HG03064 (cell line): ENCODE data around the gene ARL9.
"Not testable (repeated sequence)": the region's sequence is repeated elsewhere in the genome, so short reads cannot be mapped to it uniquely, and the experiment has no call there.

Experiments
- ATAC-seq: cut with Tn5 transposase; IDR thresholded peaks from one replicate; pipeline ENCODE4 v1.9.1; 2021; ENCODE audit warnings: low read depth; ENCODE audit not compliant: unreplicated experiment

The ARL9 gene

GRCh38 chr4:56505269-56506130 is at the start of gene ARL9:
ARL9 (plus strand) TSS chr4:56505791; CDS start chr4:56505863, 72 bp downstream.
- ATAC-seq, result peak; percentile 70

GRCh38 chr4:56460085-56460484 is 45.5 kb upstream of the ARL9 start:
- no peak for ATAC-seq

DNA sequence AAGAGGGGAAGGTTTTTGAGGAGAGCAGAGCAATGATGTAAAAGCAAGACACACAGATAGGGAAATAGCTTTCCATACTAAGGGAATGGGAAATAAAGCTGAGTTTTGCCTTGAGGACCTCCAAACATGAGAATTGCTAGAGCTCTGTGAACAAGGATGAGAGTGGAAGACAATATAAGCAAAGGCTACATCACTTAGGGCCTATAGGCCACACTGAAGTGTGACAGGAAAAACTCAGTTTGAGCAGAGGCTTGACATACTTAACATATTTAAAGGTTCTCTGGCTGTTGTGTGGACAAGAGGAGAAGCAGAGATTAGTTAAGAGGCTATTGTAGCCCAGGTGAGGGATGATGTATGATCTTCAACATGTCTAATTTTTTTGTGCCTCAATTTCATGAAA is 43.4 kb upstream of the ARL9 start:
- ATAC-seq, result no peak

GRCh38 chr4:56463711-56464110 is 41.9 kb upstream of the ARL9 start:
- ATAC-seq, result no peak

DNA sequence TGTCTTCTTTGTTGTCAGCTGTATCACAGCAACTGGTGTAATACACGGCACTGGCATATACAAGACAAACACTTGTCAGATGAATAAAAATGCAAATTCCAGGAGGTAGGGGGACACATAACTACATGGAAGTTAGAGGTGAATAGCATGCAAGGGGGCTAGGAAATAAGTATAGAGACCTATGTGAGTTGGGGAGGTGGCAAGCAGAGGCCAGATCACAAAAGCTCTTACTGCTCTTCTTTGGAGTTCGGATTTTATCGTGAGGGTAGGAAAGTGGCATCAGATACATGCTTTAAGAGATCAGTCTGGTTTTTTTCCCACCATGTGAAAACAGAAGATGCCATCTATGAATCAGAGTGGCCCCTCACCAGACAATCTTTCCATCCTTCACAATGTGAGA is 41.0 kb upstream of the ARL9 start:
- ATAC-seq, result no peak

DNA sequence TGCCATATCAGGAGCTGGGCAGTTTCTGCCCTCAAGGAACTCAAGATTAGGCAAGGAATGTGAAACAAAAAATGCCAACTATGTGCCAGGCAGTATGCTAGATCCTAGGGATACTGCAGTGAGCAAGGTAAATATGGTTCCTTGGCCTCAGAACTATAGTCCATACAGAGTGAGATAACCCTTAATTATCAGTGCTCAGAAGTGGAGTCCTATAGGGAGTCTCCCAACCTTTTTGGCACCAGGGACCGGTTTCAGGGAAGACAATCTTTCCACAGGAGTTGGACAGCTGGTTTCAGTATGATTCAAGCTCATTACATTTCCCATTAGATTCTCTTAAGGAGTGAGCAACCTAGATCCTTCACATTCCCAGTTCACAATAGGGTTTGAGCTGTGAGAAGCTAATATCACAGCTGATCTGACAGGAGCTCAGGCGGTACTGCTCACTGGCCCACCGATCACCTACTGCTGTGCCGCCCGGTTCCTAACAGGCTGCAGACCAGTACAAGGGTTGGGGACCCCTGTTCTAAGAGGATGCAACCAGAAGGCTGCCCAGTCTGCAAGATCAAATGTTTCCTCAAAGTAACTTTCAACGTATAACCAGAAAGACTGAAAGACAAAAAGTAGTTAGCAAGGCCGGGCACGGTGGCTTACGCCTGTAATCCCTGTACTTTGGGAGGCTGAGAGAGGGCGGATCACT is 39.8 kb upstream of the ARL9 start:
- no peak for ATAC-seq

- not testable (repeated sequence) for ATAC-seq
Observed at GRCh38 chr4:56466296-56466761, 39.3 kb upstream of the ARL9 start.

DNA sequence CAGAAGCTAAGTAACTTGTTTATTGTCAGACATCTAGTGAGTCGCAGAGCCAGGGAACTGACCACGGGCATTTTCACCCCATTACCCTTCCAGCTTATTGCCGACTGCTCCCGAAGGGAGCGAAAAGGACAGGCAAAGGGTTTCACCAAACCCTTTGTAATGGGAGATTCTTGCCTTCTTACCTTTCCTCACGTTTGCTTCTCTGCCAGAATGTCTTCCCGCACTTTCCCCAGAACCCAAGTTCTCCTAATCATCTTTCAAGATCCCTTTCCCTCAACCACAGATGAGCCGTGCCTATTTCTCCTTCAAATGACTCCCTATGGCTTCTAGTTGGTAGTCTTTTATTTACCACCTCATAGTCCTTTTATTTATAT is 38.7 kb upstream of the ARL9 start:
- no peak for ATAC-seq

GRCh38 chr4:56467284-56468096 is 38.1 kb upstream of the ARL9 start, which contains the start of gene SRP72:
SRP72 (plus strand) TSS chr4:56467617; CDS start chr4:56467636, 19 bp downstream.
- ATAC-seq, result peak; percentile 94

- peak; percentile 51 for ATAC-seq
Observed at GRCh38 chr4:56468097-56468422, 37.5 kb upstream of the ARL9 start.

- ATAC-seq, result no peak
Observed at GRCh38 chr4:56469489-56470210, 35.9 kb upstream of the ARL9 start.

GRCh38 chr4:56475917-56476316 is 29.7 kb upstream of the ARL9 start:
- ATAC-seq, result peak; percentile 79

DNA sequence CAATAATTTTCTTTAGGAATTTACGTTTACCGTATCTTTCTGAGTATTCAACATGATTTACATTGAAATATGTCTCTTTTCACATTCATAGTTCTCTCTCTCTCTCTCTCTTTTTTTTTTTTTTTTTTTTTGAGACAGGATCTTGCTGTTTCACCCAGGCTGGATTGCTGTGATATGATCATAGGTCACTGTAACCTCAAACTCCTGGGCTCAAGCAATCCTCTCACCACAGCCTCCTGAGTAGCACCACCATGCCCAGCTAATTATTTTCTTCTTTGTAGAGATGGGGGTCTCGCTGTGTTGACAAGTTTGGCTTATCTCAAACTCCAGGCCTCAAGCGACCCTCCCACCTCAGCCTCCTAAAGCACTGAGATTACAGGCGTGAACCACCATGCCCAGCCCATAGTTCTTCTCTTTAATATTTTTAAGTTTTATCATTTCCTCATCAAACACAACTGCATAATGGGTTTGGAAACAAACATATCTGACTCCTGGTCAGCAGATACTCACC is 28.3 kb upstream of the ARL9 start:
- ATAC-seq, result no peak

DNA sequence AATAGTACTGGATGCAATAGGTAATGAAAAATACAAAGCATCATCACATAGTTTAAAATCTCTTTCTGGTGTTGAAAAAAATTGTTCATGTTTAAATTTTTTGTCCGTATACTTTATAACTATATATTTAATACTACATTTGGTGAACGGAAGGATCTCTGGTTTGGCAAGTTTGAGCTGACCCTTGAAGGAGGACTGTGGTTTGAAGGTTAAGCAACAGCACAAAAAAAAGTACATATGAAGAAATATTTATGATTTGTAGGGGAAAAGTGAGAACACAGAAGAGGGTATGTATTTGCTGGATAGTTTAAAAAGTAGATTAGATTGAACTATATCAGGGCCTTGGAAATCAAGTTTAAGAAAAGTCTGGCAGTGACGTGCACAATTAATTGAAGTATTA is 24.9 kb upstream of the ARL9 start:
- no peak for ATAC-seq

GRCh38 chr4:56496241-56496640 is 9.3 kb upstream of the ARL9 start:
- ATAC-seq, result no peak

- ATAC-seq, result no peak
Observed at GRCh38 chr4:56511098-56511497, 5.5 kb downstream of the ARL9 start.

- no peak for ATAC-seq
Observed at GRCh38 chr4:56512166-56512565, 6.6 kb downstream of the ARL9 start.

GRCh38 chr4:56513517-56513916 is 7.9 kb downstream of the ARL9 start:
- no peak for ATAC-seq

GRCh38 chr4:56530269-56531148 is 24.9 kb downstream of the ARL9 start:
- peak; percentile 86 for ATAC-seq
